Skeletal muscle tissue (tissue), 4 donors: ENCODE measurements around the gene RNF217. TPM values are rescaled to one million over a fixed set of nuclear protein-coding genes. Genes with fewer than 3 reads are reported as not detected.
"Not testable (repeated sequence)": the region's sequence is repeated elsewhere in the genome, so short reads cannot be mapped to it uniquely, and the experiment has no call there.

Experiments used
- H3K27ac ChIP-seq: one replicate; pipeline ENCODE4 v1.7.0; 2013; ENCODE audit warnings: mild to moderate bottlenecking, low read depth, low read length, inconsistent platforms
- H3K27me3 ChIP-seq, 3 donors: one replicate each; pipeline ENCODE4 v1.7.0; 2013; ENCODE audit warnings: low read length in 3 of 3; ENCODE audit not compliant: control insufficient read depth in 3 of 3, insufficient read depth in 3 of 3
- H3K36me3 ChIP-seq, 3 donors: one replicate each; pipeline ENCODE4 v1.7.0; 2013; ENCODE audit warnings: low read length in 3 of 3; ENCODE audit not compliant: control insufficient read depth in 3 of 3, insufficient read depth in 3 of 3
- H3K4me1 ChIP-seq, 3 donors: one replicate each; pipeline ENCODE4 v1.7.0; 2013; ENCODE audit warnings: low read length in 3 of 3, mild to moderate bottlenecking in 3 of 3; ENCODE audit not compliant: control insufficient read depth in 3 of 3, insufficient read depth in 3 of 3
- H3K4me3 ChIP-seq, 3 donors: one replicate each; pipeline ENCODE4 v1.7.0; 2013; ENCODE audit warnings: low read length in 3 of 3
- H3K9ac ChIP-seq, 3 donors: one replicate each; pipeline ENCODE4 v1.7.0; 2013; ENCODE audit warnings: low read length in 3 of 3, mild to moderate bottlenecking in 3 of 3, moderate library complexity in 2 of 3, low read depth in 1 of 3
- H3K9me3 ChIP-seq, 3 donors: one replicate each; pipeline ENCODE4 v1.7.0; 2013; ENCODE audit warnings: low read length in 3 of 3; ENCODE audit not compliant: control insufficient read depth in 3 of 3
- total RNA-seq: library from RNA; depleted of rRNA; stranded (reverse); fragments of >200 nt; gene quantifications from one replicate; pipeline ENCODE4 v1.2.3, GENCODE V29; 2014
- donor health status: Osteomylitis.

RNF217 gene
- total RNA-seq, 1 donor from 2014 or later: 27.1 TPM

DNA sequence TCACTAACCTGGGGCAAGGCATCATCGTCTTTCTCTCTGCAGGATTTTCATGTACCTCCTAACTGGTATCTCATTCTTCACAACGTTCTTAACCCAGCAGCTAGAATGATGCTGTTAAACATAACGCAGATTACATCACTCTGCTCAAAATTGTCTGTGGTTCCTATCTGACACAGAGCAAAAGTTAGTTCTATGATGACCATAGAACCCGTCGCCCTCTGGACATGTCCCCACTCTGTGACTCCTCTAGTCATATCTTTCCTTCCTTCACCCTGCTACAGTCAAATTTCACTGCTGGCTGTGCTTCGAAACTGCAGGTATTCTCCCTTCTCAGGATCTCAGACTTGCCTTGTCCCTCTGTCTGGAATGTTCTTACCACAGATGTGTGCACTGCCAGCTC lies 103.9 kb downstream of the RNF217 start:
- no peak overlapping the region for H3K9ac ChIP-seq
- H3K27me3 ChIP-seq: no peaks in the 10 kb centered on the region
- H3K27ac ChIP-seq: no peak overlapping the region
- H3K4me1 ChIP-seq: no peaks in the 10 kb centered on the region
- H3K9me3 ChIP-seq: no peaks in the 10 kb centered on the region
- no peaks in the 10 kb centered on the region for H3K36me3 ChIP-seq
- no peak overlapping the region for H3K4me3 ChIP-seq

DNA sequence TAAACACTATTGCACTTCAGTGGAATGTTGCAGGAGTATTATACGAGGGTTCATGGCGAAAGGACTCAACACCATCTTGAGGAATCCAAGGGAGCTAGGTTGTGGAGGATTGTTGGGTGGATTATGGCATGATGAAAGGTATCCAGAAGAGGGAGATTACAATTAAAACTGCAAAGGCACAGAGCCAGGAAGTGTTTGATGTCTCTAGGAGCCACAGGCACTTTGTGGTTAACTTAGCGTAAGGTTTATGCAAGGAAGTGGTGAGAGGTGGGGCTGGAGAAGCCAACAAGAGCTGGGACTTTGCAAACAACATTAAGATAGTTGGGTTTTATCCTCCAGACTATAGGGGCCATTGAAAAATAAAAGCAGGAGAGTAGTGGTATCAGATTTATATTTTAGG lies 104.7 kb downstream of the RNF217 start:
- Histone ChIP-seq H3K9ac (no peak overlapping the region), H3K4me1 (no peaks in the 10 kb centered on the region), H3K36me3 (no peaks in the 10 kb centered on the region), H3K4me3 (no peak overlapping the region), H3K27me3 (no peaks in the 10 kb centered on the region), H3K9me3 (no peaks in the 10 kb centered on the region), H3K27ac (no peak overlapping the region)

DNA sequence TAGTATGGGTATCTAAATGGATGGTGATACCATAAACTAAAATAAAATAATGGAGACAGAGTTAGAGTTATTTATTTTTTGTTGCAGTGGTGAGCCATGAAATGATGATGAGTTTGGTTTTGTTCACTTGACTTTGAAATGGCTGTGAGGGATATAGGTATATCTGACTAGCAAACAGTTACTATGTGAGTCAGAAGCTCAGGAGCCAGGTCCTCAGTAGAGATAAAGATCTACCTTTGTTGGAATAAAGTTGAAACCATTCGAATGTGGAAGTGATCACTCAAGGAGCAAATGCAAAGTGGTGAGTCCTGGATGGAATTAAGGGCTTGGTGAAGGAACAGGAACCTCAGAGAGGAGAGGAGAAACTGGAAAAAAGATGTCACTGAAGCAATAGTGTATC lies 105.3 kb downstream of the RNF217 start:
- Histone ChIP-seq H3K36me3 (no peaks in the 10 kb centered on the region), H3K9ac (no peak overlapping the region), H3K9me3 (no peaks in the 10 kb centered on the region), H3K27ac (no peak overlapping the region), H3K27me3 (no peaks in the 10 kb centered on the region), H3K4me3 (no peak overlapping the region), H3K4me1 (no peaks in the 10 kb centered on the region)

DNA sequence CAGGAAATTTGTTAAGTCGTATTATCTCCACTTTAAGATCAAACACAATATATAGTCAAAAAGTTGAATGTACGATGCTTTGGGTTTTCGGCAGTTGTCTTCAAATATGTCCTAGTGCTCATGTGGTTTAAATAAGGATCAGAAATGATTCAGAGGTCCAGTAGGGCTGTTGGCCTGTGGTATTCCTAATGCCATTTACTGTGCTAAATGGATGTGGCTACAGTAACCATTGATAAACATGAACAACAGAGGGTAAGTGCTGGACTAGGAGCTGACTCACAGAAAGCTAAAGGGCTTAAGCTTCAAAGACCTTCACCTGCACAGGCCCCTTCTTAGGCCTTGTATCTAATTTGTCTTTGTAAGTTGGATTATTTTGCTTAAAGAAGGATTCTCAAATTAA lies 110.8 kb downstream of the RNF217 start:
- no peaks in the 10 kb centered on the region for H3K9me3 ChIP-seq
- no peaks in the 10 kb centered on the region for H3K27me3 ChIP-seq

DNA sequence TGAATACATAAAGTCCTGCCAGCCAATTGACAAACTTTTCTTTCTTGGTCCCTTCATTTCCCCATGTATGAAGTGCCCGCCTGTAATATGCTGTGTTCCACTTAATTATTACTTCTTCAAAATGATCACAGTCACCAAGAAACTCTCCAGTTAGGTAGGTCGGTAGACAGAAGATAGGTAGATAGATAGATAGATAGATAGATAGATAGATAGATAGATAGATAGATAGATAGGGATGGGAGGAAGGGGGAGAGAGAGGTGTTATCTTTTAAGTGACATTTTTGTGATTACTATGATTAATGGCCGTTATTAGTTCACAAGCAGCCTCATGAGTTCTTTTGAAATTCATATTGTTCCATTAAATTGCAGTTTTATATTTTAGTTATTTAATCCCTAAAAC lies 111.9 kb downstream of the RNF217 start:
- H3K9ac ChIP-seq: no peak overlapping the region
- H3K4me1 ChIP-seq: peaks cover 0 to 3% (median 0%) of the 10 kb centered on the region in 3 donors
- H3K27me3 ChIP-seq: no peaks in the 10 kb centered on the region
- H3K27ac ChIP-seq: no peak overlapping the region
- no peak overlapping the region for H3K4me3 ChIP-seq
- H3K36me3 ChIP-seq: peaks cover 0 to 6% (median 0%) of the 10 kb centered on the region in 3 donors
- H3K9me3 ChIP-seq: no peaks in the 10 kb centered on the region

More for the DNA sequence above, 110.8 kb downstream of the RNF217 start:
- H3K4me1 ChIP-seq: peaks cover 0 to 3% (median 0%) of the 10 kb centered on the region in 3 donors
- H3K9ac ChIP-seq: no peak overlapping the region
- no peak overlapping the region for H3K4me3 ChIP-seq
- H3K27ac ChIP-seq: no peak overlapping the region
- H3K36me3 ChIP-seq: peaks cover 0 to 6% (median 0%) of the 10 kb centered on the region in 3 donors

DNA sequence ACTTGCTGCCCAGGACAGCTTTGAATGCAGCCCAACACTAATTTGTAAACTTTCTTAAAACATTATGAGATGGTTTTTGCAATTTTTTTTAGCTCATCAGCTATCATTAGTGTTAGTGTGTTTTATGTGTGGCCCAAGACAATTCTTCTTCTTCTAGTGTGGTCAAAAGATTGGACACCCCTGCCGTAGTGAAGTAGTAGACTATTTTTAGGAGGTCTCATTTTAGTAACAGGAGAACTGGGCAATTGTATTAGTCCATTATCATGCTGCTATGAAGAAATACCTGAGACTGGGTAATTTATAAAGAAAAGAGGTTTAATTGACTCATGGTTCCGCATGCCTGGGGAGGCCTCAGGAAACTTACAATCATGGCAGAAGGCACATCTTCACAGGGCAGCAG lies 112.8 kb downstream of the RNF217 start:
- H3K36me3 ChIP-seq, H3K27ac ChIP-seq, H3K4me1 ChIP-seq, H3K27me3 ChIP-seq, H3K9me3 ChIP-seq, H3K9ac ChIP-seq, H3K4me3 ChIP-seq: not testable (repeated sequence)

DNA sequence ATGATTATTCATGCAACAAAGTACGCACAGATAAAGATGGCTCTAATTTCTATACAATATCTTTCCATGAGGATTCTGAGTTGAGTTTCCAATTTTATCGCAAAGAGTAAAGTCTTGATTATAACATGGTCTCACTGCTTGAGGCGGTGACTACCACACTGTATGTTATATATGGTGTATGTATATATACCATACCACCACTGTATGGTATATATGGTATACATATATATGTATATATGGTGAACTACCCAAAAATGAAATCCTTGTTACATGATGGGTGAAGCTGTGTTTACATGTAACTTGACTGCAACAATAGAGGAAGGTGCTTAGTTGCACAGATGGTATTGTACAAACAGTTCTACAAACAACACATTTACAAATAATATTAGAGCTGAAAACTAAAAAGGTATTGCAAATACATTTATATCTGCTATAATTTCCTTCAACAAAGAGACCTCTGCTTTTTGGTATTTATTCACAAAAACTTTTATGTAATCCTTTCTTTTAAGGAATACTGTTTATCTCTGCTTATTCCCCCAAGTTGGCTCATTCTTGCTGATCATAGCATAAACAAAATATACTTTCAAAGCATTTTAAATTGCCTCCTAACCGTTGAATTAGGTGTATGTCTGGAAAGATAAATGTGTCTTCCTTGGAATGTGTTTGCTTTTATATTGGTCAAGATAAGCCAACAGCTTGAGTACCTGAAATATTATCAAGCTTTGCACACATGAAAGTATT lies 113.7 kb downstream of the RNF217 start:
- no peak overlapping the region for H3K4me3 ChIP-seq
- peaks cover 0 to 6% (median 0%) of the 10 kb centered on the region in 3 donors for H3K36me3 ChIP-seq
- H3K9me3 ChIP-seq: no peaks in the 10 kb centered on the region
- H3K27me3 ChIP-seq: no peaks in the 10 kb centered on the region
- no peak overlapping the region for H3K27ac ChIP-seq
- no peak overlapping the region for H3K9ac ChIP-seq
- peaks cover 0 to 3% (median 0%) of the 10 kb centered on the region in 3 donors for H3K4me1 ChIP-seq

DNA sequence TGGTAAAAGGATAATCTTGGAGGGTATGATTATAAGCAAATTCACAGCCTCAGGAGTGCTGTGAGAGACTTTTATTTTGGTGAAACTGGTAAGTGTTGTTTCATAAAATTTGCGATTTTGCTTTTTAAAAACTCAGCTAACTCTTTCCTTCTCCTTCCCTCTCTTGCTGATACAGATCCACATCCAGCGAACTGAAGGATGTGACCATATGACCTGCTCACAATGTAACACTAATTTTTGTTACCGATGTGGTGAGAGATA lies 114.2 kb downstream of the RNF217 start:
- Histone ChIP-seq H3K27me3 (no peaks in the 10 kb centered on the region), H3K4me1 (peaks cover 0 to 3% (median 0%) of the 10 kb centered on the region in 3 donors), H3K4me3 (no peak overlapping the region), H3K36me3 (peaks cover 0 to 6% (median 0%) of the 10 kb centered on the region in 3 donors), H3K9ac (no peak overlapping the region), H3K27ac (no peak overlapping the region), H3K9me3 (no peaks in the 10 kb centered on the region)

DNA sequence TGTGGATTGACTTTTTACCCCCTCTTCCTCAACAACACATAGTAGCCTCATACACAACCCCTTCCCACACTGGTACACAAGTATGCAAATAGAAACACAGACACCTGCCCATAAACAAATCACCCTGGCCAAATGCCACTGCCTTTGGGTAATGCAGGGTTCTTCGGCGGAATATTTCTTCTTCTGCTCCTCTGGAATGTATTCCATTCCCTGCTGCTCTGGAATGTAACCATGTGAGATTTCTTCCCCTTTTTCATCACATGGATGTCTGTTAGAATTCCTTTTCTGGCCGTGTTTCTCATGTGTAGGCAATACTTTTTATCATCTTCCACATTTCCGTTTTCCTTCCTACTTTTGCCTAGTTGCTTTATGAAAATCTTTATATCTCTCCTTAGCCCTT lies 115.2 kb downstream of the RNF217 start:
- H3K27ac ChIP-seq: no peak overlapping the region
- no peak overlapping the region for H3K4me3 ChIP-seq
- no peak overlapping the region for H3K9ac ChIP-seq
- H3K36me3 ChIP-seq: peaks cover 0 to 6% (median 0%) of the 10 kb centered on the region in 3 donors
- H3K27me3 ChIP-seq: no peaks in the 10 kb centered on the region
- H3K9me3 ChIP-seq: no peaks in the 10 kb centered on the region
- H3K4me1 ChIP-seq: peaks cover 0 to 3% (median 0%) of the 10 kb centered on the region in 3 donors

DNA sequence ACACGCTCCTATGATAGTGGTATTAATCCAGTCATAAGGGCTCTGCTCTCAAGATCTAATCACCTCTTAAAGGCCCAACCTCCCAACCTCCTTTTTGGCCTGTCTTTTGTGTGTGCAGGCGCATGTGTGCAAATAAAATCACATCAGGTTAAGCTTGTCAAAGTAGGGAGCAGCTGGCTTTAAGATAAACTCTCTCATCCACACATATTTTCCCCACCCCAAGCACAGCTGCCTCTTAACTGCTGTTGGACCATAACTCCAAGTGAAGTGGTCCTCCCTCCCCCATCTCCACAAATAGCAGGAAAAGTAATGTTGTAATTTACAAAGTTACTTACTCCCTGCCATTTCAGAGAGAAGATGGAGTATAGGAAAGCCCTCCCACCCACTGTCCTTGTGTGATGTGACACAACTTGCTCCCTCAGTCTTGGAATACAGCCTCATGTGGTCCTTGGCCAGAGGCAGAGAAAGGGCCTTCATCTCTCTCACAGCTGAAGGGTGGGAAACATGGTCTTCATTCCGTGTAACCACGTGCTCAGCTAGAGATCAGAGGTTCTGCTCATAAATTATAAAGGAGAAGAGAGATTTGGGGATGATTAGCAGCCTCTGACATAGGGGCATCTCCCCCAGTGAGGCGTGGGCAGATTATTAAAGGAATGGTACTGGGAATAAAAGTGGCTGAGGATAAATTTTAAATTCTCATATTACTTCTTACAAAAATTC lies 116.5 kb downstream of the RNF217 start:
- H3K9ac ChIP-seq: no peak overlapping the region
- H3K36me3 ChIP-seq: peaks cover 5 to 15% (median 5%) of the 10 kb centered on the region in 3 donors
- H3K27ac ChIP-seq: no peak overlapping the region
- no peaks in the 10 kb centered on the region for H3K27me3 ChIP-seq
- H3K4me3 ChIP-seq: no peak overlapping the region
- no peaks in the 10 kb centered on the region for H3K9me3 ChIP-seq
- H3K4me1 ChIP-seq: peaks cover 0 to 3% (median 0%) of the 10 kb centered on the region in 3 donors
